Gastrocnemius medialis (tissue), 4 donors: ENCODE data around the gene FLNB.

Experiments
- POLR2A ChIP-seq, 2 donors: fragments of 450-650 bp; IDR thresholded peaks; one replicate each; pipeline ENCODE4 v1.6.1; 2017; ENCODE audit warnings: antibody characterized with exemption in 2 of 2, mild to moderate bottlenecking in 2 of 2, moderate library complexity in 2 of 2
- TF ChIP-seq, protein P1 (sequence below), 5 experiments: fragments of 450-650 bp in 3 of 5; fragments of 200-600 bp in 2 of 5; sonication (generic) in 2 of 5; IDR thresholded peaks in 4 of 5; conservative IDR thresholded peaks in 1 of 5; 1 replicate in 4 of 5; 2 replicates in 1 of 5; pipeline ENCODE4 v1.5.1; 2016 to 2019; ENCODE audit warnings: antibody characterized with exemption in 5 of 5, mild to moderate bottlenecking in 3 of 5, moderate library complexity in 3 of 5

DNA sequence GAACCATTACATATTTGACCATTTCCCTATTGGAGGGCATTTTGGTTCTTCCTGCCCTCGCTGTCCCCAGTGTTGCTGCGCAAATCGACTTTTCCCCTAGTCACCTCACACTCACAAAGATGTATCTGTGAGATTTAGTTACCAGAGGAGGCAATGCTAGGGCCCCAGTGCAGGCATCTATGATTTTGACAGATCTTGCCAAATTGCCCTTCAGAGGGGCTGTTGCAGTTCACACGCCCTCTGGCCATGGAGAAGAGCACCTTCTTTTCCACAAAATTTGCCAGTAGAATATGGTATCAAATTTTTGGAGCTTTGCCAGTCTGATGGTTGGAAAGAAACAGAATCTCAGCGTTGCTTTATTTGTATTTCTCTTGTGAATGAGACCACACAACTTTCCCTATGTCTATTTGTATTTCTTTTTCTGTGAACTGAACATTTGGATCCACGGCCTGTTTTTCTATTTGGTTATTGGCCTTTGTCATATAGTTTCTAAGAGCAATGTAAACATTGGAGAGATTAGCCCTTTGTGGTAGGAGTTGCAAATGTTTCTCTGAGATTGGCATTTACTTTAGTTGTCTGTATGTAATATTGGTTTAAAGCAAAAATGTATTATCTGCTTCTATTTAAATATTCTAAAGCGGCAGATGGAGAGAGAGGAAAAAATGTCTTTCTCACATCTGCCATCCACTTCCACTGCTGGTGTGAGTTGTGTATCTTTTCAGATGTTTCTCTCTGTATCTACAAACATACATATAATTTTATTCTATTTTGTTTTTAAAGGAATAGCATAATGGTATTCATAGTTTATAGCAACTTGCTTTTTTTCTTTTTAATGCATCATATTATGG, 136.5 kb downstream of the FLNB start:
- no peak for TF ChIP-seq POLR2A (IDR thresholded peaks at IDR 0.05)
- TF ChIP-seq, protein P1, sequence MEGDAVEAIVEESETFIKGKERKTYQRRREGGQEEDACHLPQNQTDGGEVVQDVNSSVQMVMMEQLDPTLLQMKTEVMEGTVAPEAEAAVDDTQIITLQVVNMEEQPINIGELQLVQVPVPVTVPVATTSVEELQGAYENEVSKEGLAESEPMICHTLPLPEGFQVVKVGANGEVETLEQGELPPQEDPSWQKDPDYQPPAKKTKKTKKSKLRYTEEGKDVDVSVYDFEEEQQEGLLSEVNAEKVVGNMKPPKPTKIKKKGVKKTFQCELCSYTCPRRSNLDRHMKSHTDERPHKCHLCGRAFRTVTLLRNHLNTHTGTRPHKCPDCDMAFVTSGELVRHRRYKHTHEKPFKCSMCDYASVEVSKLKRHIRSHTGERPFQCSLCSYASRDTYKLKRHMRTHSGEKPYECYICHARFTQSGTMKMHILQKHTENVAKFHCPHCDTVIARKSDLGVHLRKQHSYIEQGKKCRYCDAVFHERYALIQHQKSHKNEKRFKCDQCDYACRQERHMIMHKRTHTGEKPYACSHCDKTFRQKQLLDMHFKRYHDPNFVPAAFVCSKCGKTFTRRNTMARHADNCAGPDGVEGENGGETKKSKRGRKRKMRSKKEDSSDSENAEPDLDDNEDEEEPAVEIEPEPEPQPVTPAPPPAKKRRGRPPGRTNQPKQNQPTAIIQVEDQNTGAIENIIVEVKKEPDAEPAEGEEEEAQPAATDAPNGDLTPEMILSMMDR (IDR thresholded peaks at IDR 0.05 in 4 of 5, conservative IDR thresholded peaks at IDR 0.05 in 1 of 5), result no peak
